DND-41 (cell line): Measurements from ENCODE around the gene FLOT1.
A peak's percentile ranks its signal among the peaks of the same experiment; 100 is the strongest.

Experiments
- ATAC-seq: fragments of 200-7000 bp; cut with Tn5 transposase; 3 replicates; pipeline ENCODE4 v1.9.1; 2021; ENCODE audit warnings: low read depth; ENCODE audit not compliant: insufficient read depth
- DNase-seq: peaks from one replicate; pipeline ENCODE4 v3.0.0-alpha.2; 2020
- H2AFZ ChIP-seq: 2 replicates; pipeline ENCODE4 v1.6.0; 2012; ENCODE audit warnings: low read depth, low read length
- H3K27ac ChIP-seq: 2 replicates; pipeline ENCODE4 v1.5.1; 2012; ENCODE audit warnings: low read length, inconsistent platforms
- H3K27me3 ChIP-seq: fragments of 200-600 bp; sonication (generic); 2 replicates; pipeline ENCODE4 v1.6.0; 2012; ENCODE audit warnings: low read length, mild to moderate bottlenecking, inconsistent platforms; ENCODE audit not compliant: insufficient read depth, poor library complexity
- H3K36me3 ChIP-seq: 2 replicates; pipeline ENCODE4 v1.5.1; 2012; ENCODE audit warnings: low read length, inconsistent platforms; ENCODE audit not compliant: insufficient read depth
- H3K4me1 ChIP-seq: 2 replicates; pipeline ENCODE4 v1.5.1; 2012; ENCODE audit warnings: mild to moderate bottlenecking, low read length; ENCODE audit not compliant: insufficient read depth
- H3K4me2 ChIP-seq: 2 replicates; pipeline ENCODE4 v1.6.0; 2012; ENCODE audit warnings: mild to moderate bottlenecking, moderate library complexity, low read length, inconsistent platforms; ENCODE audit not compliant: insufficient read depth
- H3K4me3 ChIP-seq, 2 experiments: fragments of 200-600 bp in 1 of 2; shearing (Covaris generic) in 1 of 2; 2 replicates each; pipeline ENCODE4 v1.5.1; 2012 to 2016; ENCODE audit warnings: inconsistent platforms in 2 of 2, low read length in 2 of 2, mild to moderate bottlenecking in 2 of 2, low read depth in 1 of 2, moderate library complexity in 1 of 2
- H3K79me2 ChIP-seq: 2 replicates; pipeline ENCODE4 v1.6.0; 2012; ENCODE audit warnings: low read length, inconsistent platforms; ENCODE audit not compliant: insufficient read depth
- H3K9ac ChIP-seq: 2 replicates; pipeline ENCODE4 v1.6.0; 2012; ENCODE audit warnings: low read depth, mild to moderate bottlenecking, inconsistent platforms, low read length, moderate library complexity
- H3K9me3 ChIP-seq: 2 replicates; pipeline ENCODE4 v1.5.1; 2012; ENCODE audit warnings: low read length, moderate library complexity, mild to moderate bottlenecking, inconsistent platforms; ENCODE audit not compliant: insufficient read depth, severe bottlenecking
- H4K20me1 ChIP-seq: 2 replicates; pipeline ENCODE4 v1.6.0; 2012; ENCODE audit warnings: low read length; ENCODE audit not compliant: insufficient read depth
- EZH2 ChIP-seq: IDR thresholded peaks from 3 replicates; pipeline ENCODE4 v1.6.1; 2012; ENCODE audit warnings: borderline replicate concordance, low read depth, mild to moderate bottlenecking, moderate library complexity, low read length, inconsistent platforms; ENCODE audit not compliant: severe bottlenecking
- TF ChIP-seq, protein P1 (sequence below): IDR thresholded peaks from 2 replicates; pipeline ENCODE4 v1.5.1; 2012; ENCODE audit warnings: borderline replicate concordance, low read length, moderate library complexity, mild to moderate bottlenecking; ENCODE audit not compliant: poor library complexity, severe bottlenecking; ENCODE audit errors: extremely low read depth

FLOT1 gene

DNA sequence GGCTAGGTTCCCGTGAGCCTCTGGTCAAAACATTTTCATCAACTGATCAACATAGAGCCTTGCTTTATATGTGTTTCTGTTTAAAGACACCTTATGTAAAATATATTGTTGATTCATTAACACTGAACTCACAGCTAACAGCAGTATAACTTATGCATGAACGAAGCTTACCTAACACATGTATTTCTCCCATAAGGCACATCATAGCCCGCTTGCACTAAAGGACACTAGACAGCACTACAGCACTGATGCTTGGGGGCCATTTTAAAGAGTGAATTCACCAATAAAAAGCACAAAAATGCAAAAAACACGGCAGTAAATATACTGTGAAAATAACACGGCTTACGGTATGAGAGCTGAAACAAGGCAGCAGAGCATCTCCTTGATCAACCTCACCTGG is 4.0 kb downstream of the FLOT1 start:
- no peak for DNase-seq
- H2AFZ ChIP-seq = no peak overlapping the region
- H3K4me3 ChIP-seq = no peak overlapping the region
- H3K9me3 ChIP-seq = no peaks in the 10 kb centered on the region
- H3K36me3 ChIP-seq = peaks cover 53% of the 10 kb centered on the region
- H4K20me1 ChIP-seq = peaks cover 9% of the 10 kb centered on the region; the same call in 1 of the 2 replicates
- no peak for ATAC-seq
- H3K79me2 ChIP-seq = peaks cover 42% of the 10 kb centered on the region
- H3K4me1 ChIP-seq = peaks cover 63% of the 10 kb centered on the region
- no peak overlapping the region for H3K27ac ChIP-seq
- H3K9ac ChIP-seq = no peak overlapping the region
- H3K4me2 ChIP-seq = peak overlapping the region; percentile 23
- H3K27me3 ChIP-seq = peaks cover 9% of the 10 kb centered on the region
- TF ChIP-seq, protein P1, sequence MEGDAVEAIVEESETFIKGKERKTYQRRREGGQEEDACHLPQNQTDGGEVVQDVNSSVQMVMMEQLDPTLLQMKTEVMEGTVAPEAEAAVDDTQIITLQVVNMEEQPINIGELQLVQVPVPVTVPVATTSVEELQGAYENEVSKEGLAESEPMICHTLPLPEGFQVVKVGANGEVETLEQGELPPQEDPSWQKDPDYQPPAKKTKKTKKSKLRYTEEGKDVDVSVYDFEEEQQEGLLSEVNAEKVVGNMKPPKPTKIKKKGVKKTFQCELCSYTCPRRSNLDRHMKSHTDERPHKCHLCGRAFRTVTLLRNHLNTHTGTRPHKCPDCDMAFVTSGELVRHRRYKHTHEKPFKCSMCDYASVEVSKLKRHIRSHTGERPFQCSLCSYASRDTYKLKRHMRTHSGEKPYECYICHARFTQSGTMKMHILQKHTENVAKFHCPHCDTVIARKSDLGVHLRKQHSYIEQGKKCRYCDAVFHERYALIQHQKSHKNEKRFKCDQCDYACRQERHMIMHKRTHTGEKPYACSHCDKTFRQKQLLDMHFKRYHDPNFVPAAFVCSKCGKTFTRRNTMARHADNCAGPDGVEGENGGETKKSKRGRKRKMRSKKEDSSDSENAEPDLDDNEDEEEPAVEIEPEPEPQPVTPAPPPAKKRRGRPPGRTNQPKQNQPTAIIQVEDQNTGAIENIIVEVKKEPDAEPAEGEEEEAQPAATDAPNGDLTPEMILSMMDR = no peak
- TF ChIP-seq EZH2 = no peak

DNA sequence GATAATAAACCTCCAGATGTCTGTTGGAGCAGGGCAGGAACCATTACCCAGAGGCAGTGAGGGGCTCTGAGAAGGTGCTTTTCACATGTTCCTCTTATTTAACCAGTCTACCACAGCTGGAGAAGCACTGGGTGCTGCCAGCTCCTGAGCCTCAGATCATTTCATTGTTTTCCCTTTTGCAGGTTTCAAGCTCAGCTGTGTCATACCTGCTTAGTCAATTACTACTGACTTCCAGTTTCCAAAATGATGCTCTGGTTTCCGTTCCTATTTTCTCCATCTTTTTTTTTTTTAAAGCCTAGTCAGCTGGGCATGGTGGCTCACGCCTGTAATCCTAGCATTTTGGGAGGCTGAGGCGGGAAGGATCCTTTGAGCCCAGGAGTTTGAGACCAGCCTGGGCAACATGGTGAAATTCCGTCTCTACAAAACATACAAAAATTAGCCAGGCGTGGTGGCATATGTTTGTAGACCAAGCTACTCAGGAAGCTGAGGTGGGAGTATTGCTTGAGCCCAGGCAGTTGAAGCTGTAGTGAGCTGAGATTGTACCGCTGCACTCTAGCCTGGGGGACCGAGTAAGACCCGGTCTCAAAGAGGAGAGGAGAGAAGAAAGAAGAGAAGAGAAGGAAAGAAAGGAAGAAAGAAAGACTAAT is 6.7 kb downstream of the FLOT1 start:
- no peak for DNase-seq
- H3K27ac ChIP-seq = no peak overlapping the region
- H3K79me2 ChIP-seq = peaks cover 35% of the 10 kb centered on the region
- no peak overlapping the region for H3K4me2 ChIP-seq
- H3K4me1 ChIP-seq = peaks cover 39% of the 10 kb centered on the region
- ATAC-seq = no peak
- no peak overlapping the region for H3K4me3 ChIP-seq
- H3K9ac ChIP-seq = no peak overlapping the region
- no peaks in the 10 kb centered on the region for H3K9me3 ChIP-seq
- H3K27me3 ChIP-seq = no peaks in the 10 kb centered on the region
- H3K36me3 ChIP-seq = peaks cover 71% of the 10 kb centered on the region
- H4K20me1 ChIP-seq = peaks cover 4% of the 10 kb centered on the region
- H2AFZ ChIP-seq = no peak overlapping the region
- TF ChIP-seq, protein P1 = no peak

DNA sequence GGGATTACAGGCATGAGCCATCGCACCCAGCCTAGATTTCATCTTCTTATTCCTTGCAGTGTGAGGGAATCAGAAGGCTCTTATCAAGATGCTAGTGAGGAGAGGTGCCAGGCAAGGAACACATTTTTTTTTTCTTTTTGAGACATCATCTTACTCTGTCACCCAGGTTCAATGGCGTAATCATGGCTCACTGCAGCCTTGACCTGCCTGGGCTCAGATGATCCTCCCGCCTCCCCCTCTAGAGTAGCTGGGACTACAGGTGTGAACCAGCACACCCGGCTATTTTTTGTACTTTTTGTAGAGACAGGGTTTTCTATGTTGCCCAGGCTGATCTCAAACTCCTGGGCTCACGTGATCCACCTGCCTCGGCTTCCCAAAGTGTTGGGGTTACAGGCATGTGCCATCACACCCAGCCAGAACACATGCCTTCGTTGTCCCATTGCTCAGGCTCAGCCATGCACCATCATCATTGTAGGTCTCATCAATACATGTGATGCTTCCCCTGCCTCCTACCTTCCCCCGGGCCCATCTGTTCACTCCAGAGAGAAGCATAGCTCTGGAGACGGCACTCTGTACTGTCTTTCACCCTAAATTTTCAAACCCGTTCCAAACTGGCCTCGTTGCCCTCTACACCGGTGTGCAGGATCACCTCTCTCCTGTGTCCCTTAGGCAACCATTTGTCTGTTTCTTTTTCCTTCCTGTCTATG is 10.1 kb downstream of the FLOT1 start:
- Histone ChIP-seq H2AFZ (no peak overlapping the region), H3K4me3 (no peak overlapping the region), H4K20me1 (peaks cover 14% of the 10 kb centered on the region), H3K79me2 (peaks cover 20% of the 10 kb centered on the region), H3K4me2 (no peak overlapping the region), H3K9me3 (no peaks in the 10 kb centered on the region), H3K27ac (no peak overlapping the region), H3K9ac (no peak overlapping the region), H3K36me3 (peaks cover 72% of the 10 kb centered on the region), H3K27me3 (no peaks in the 10 kb centered on the region), H3K4me1 (peaks cover 8% of the 10 kb centered on the region)
- TF ChIP-seq, protein P1 = no peak
- no peak for TF ChIP-seq EZH2
- ATAC-seq (no peak), DNase-seq (no peak)
